ENCODE results near the gene PEX16. TPM values are rescaled to one million over a fixed set of nuclear protein-coding genes. Genes with fewer than 3 reads are reported as not detected.
A peak's percentile ranks its signal among the peaks of the same experiment; 100 is the strongest.
"Not testable (repeated sequence)": the region's sequence is repeated elsewhere in the genome, so short reads cannot be mapped to it uniquely, and the experiment has no call there.

The PEX16 gene
- total RNA-seq, 1 experiment from 2014 or later: 34.5 TPM

DNA sequence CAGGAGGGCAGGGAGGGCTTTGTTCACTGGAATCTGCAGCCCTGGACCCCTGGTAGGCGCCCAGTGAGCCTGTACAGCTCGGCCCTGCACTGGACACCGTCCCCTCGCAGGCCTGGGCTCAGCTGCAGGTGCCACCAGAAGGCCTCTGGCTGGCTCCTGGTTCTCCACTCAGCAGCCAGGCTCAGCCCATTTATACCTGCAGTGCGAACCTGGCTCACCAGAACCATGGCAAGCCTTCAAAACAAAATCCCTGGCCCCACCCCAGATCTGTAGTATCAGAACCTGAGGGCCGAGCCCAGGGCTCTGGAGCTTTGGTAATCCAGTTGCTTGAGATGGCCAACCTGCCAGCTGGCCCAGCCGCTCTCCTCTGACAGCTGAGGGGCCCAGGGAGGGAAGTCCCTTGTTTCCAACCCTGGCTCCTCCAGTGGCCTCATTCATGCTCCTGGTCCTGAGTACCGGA, 9.7 kb downstream of the PEX16 start:
- intact Hi-C loops (cut with micrococcal nuclease; ENCODE audit: unreplicated experiment): no loop called here
- TF ChIP-seq, protein P1, sequence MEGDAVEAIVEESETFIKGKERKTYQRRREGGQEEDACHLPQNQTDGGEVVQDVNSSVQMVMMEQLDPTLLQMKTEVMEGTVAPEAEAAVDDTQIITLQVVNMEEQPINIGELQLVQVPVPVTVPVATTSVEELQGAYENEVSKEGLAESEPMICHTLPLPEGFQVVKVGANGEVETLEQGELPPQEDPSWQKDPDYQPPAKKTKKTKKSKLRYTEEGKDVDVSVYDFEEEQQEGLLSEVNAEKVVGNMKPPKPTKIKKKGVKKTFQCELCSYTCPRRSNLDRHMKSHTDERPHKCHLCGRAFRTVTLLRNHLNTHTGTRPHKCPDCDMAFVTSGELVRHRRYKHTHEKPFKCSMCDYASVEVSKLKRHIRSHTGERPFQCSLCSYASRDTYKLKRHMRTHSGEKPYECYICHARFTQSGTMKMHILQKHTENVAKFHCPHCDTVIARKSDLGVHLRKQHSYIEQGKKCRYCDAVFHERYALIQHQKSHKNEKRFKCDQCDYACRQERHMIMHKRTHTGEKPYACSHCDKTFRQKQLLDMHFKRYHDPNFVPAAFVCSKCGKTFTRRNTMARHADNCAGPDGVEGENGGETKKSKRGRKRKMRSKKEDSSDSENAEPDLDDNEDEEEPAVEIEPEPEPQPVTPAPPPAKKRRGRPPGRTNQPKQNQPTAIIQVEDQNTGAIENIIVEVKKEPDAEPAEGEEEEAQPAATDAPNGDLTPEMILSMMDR (IDR thresholded peaks at IDR 0.05; ENCODE audit: unreplicated experiment): no peak
- peaks cover 24% of the 10 kb centered on the region for H3K36me3 Mint-ChIP-seq (ENCODE audit: insufficient read depth, unreplicated experiment)
- H3K4me3 Mint-ChIP-seq (ENCODE audit: low read depth, unreplicated experiment): no peak overlapping the region
- H3K9me3 Mint-ChIP-seq (ENCODE audit: low read depth, unreplicated experiment): no peaks in the 10 kb centered on the region
- no peaks in the 10 kb centered on the region for H3K4me1 Mint-ChIP-seq (ENCODE audit: low read depth, unreplicated experiment)
- CTCF ChIA-PET: no interaction called here
- H3K27ac Mint-ChIP-seq (ENCODE audit: unreplicated experiment): peak overlapping the region; percentile 72
- H3K27me3 Mint-ChIP-seq (ENCODE audit: unreplicated experiment): no peaks in the 10 kb centered on the region
- no TSS peak for BruUV-seq (replicated peaks)
- DNase-seq: no peak

DNA sequence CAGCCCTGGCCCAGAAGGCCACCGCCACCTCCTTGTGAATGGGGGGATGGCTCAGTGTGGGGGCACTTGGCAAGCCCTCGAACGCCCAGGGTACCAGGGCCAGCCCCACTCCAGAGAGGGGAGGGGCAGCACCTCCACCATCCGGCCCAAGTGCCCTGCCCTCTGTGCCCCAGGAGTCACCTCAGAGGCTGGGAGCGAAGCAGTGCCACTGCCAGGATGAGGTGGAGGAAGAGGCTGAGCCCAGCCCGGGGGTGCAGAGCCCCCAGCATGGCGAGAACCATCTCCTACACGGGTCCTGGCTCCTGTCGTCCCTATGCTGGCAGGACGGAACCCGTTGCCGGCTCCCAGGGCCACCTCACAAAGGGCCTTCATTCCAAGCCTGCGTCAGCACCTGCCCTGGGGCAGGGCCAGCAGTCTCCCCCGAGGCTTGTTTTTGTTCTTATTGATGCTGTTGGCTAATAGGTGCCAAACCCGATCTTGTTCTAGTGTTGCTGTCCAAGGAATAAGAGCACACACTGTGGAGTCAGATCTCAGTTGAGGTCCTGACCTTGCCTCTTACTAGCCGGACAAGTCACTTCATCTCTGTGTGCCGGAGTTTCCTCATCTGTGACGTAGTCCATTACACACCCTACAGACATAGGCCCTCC, 10.6 kb downstream of the PEX16 start, which contains the start of gene FREY1:
Gene FREY1, minus strand, starts transcription at position 307 of the 647 bp plus-strand sequence. Its CDS starts 26 bp downstream, at position 281.
- H3K27ac Mint-ChIP-seq (ENCODE audit: unreplicated experiment): no peak within 1 kb of the TSS
- TF ChIP-seq, protein P1 (IDR thresholded peaks at IDR 0.05; ENCODE audit: unreplicated experiment): no peak
- no peaks in the 10 kb centered on the region for H3K9me3 Mint-ChIP-seq (ENCODE audit: low read depth, unreplicated experiment)
- BruUV-seq (replicated peaks): no TSS peak
- H3K27me3 Mint-ChIP-seq (ENCODE audit: unreplicated experiment): no peaks in the 10 kb centered on the region
- CTCF ChIA-PET: no interaction called here
- no peaks in the 10 kb centered on the region for H3K4me1 Mint-ChIP-seq (ENCODE audit: low read depth, unreplicated experiment)
- H3K4me3 Mint-ChIP-seq (ENCODE audit: low read depth, unreplicated experiment): no peak within 1 kb of the TSS
- intact Hi-C loops (cut with micrococcal nuclease; ENCODE audit: unreplicated experiment): no loop called here
- H3K36me3 Mint-ChIP-seq (ENCODE audit: insufficient read depth, unreplicated experiment): peaks cover 24% of the 10 kb centered on the region
- DNase-seq: no peak

GRCh38 chr11:45906096-45906682, 11.5 kb downstream of the PEX16 start:
- H3K36me3 Mint-ChIP-seq (ENCODE audit: insufficient read depth, unreplicated experiment): peaks cover 19% of the 10 kb centered on the region
- intact Hi-C loops (cut with micrococcal nuclease; ENCODE audit: unreplicated experiment): no loop called here
- no peak for DNase-seq
- H3K4me3 Mint-ChIP-seq (ENCODE audit: low read depth, unreplicated experiment): no peak overlapping the region
- no peaks in the 10 kb centered on the region for H3K9me3 Mint-ChIP-seq (ENCODE audit: low read depth, unreplicated experiment)
- H3K27ac Mint-ChIP-seq (ENCODE audit: unreplicated experiment): no peak overlapping the region
- H3K4me1 Mint-ChIP-seq (ENCODE audit: low read depth, unreplicated experiment): no peaks in the 10 kb centered on the region
- no TSS peak for BruUV-seq (replicated peaks)
- peaks cover 5% of the 10 kb centered on the region for H3K27me3 Mint-ChIP-seq (ENCODE audit: unreplicated experiment)
- CTCF ChIA-PET: no interaction called here
- TF ChIP-seq, protein P1 (IDR thresholded peaks at IDR 0.05; ENCODE audit: unreplicated experiment): no peak

- CTCF ChIA-PET: not testable (repeated sequence)
These were observed 12.1 kb downstream of the PEX16 start for GRCh38 chr11:45905576-45905975.

DNA sequence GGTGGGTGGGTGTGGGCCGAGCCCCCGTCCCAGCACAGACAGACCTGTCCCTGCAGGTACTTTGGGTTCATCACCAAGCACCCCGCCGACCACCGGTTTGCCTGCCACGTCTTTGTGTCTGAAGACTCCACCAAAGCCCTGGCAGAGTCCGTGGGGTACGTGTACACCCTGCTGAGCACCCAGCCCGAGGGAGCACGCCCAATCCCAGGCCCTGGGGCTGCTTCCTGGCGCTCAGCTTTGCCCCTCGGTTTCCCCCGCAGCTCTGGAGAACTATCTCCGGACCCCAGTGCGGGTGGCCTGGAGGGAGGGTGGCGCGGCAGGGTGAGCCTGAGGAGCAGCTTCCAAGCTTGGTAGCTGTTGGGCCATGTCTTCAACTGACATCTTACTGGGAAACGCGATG, 12.6 kb downstream of the PEX16 start:
- peaks cover 20% of the 10 kb centered on the region for H3K36me3 Mint-ChIP-seq (ENCODE audit: insufficient read depth, unreplicated experiment)
- TF ChIP-seq, protein P1 (IDR thresholded peaks at IDR 0.05; ENCODE audit: unreplicated experiment): no peak
- H3K9me3 Mint-ChIP-seq (ENCODE audit: low read depth, unreplicated experiment): no peaks in the 10 kb centered on the region
- H3K4me3 Mint-ChIP-seq (ENCODE audit: low read depth, unreplicated experiment): no peak overlapping the region
- intact Hi-C loops (cut with micrococcal nuclease; ENCODE audit: unreplicated experiment): no loop called here
- BruUV-seq (replicated peaks): no TSS peak
- peaks cover 16% of the 10 kb centered on the region for H3K27me3 Mint-ChIP-seq (ENCODE audit: unreplicated experiment)
- CTCF ChIA-PET: no interaction called here
- H3K4me1 Mint-ChIP-seq (ENCODE audit: low read depth, unreplicated experiment): peaks cover 10% of the 10 kb centered on the region
- no peak overlapping the region for H3K27ac Mint-ChIP-seq (ENCODE audit: unreplicated experiment)
- no peak for DNase-seq

More at GRCh38 chr11:45905576-45905975, 12.1 kb downstream of the PEX16 start:
- intact Hi-C loops (cut with micrococcal nuclease; ENCODE audit: unreplicated experiment); H3K4me1 Mint-ChIP-seq (ENCODE audit: low read depth, unreplicated experiment); DNase-seq; BruUV-seq (replicated peaks); H3K4me3 Mint-ChIP-seq (ENCODE audit: low read depth, unreplicated experiment); H3K9me3 Mint-ChIP-seq (ENCODE audit: low read depth, unreplicated experiment); H3K27ac Mint-ChIP-seq (ENCODE audit: unreplicated experiment): not testable (repeated sequence)
- H3K36me3 Mint-ChIP-seq (ENCODE audit: insufficient read depth, unreplicated experiment): peaks cover 20% of the 10 kb centered on the region
- peaks cover 11% of the 10 kb centered on the region for H3K27me3 Mint-ChIP-seq (ENCODE audit: unreplicated experiment)

Data from Calu3 (cell line).